Stimulated activated CD4-positive, alpha-beta T cell treated with anti-CD3 and anti-CD28 coated beads, Interleukin-15, amount 100 ng/mL, for 1 hour (primary cell): Measurements from ENCODE around the gene RPP21.

Experiments used
- DNase-seq, 2 donors: peaks; one replicate each; pipeline ENCODE4 v3.0.0-alpha.2; 2020; ENCODE audit warnings: low read depth in 1 of 2, low spot score in 1 of 2

The RPP21 gene

GRCh38 chr6:30378290-30378937 is 33.5 kb downstream of the RPP21 start:
- no peak for DNase-seq

GRCh38 chr6:30380464-30380863 is 35.5 kb downstream of the RPP21 start:
- DNase-seq: no peak

- no peak for DNase-seq
These were observed 41.2 kb downstream of the RPP21 start for GRCh38 chr6:30386166-30386565.

GRCh38 chr6:30391240-30391639 is 46.3 kb downstream of the RPP21 start:
- no peak for DNase-seq

- no peak for DNase-seq
These were observed 49.2 kb downstream of the RPP21 start for GRCh38 chr6:30394139-30394538.
